Caco-2 (cell line): ENCODE data around the gene ADGRB3. TPM values are rescaled to one million over a fixed set of nuclear protein-coding genes. Genes with fewer than 3 reads are reported as not detected.

Experiments
- BruUV-seq: library from RNA; stranded (reverse); fragments of 400-500 nt; replicated peaks from 2 replicates; lab custom pipeline; 2021; lab: Mats Ljungman, UMichigan
- CTCF ChIA-PET: fragments of 300-600 bp; sonication (Branson Sonifier 250); formaldehyde crosslinking; loops from one replicate; lab custom pipeline; 2022; ENCODE audit warnings: antibody characterized with exemption; lab: Charles Lee
- POLR2A ChIA-PET: fragments of 300-600 bp; sonication (Branson Sonifier 250); formaldehyde crosslinking; loops from one replicate; lab custom pipeline; 2022; ENCODE audit warnings: antibody characterized with exemption; lab: Charles Lee
- DNase-seq, 2 experiments: peaks; one replicate each; pipeline versions ENCODE4 v3.0.0 to v3.0.0-alpha.2; 2020 to 2022
- H3K27me3 ChIP-seq: replicated peaks from 2 replicates; pipeline ENCODE4 v1.6.0; 2011; ENCODE audit warnings: low read length; ENCODE audit not compliant: control insufficient read depth, insufficient read depth
- H3K36me3 ChIP-seq: 2 replicates; pipeline ENCODE4 v1.5.1; 2011; ENCODE audit warnings: low read length; ENCODE audit not compliant: control insufficient read depth, insufficient read depth
- H3K4me1 ChIP-seq: fragments of 250-450 bp; sonication (Bioruptor Pico); 2 replicates; pipeline ENCODE4 v1.5.1; 2020; ENCODE audit warnings: mild to moderate bottlenecking
- H3K4me3 ChIP-seq: 2 replicates; pipeline ENCODE4 v1.5.1; 2011; ENCODE audit warnings: low read depth, mild to moderate bottlenecking, control low read depth, low read length
- H3K9me3 ChIP-seq: fragments of 250-450 bp; sonication (Bioruptor Pico); 2 replicates; pipeline ENCODE4 v1.5.1; 2020; ENCODE audit warnings: mild to moderate bottlenecking, moderate library complexity
- H3K27ac Mint-ChIP-seq: one replicate; pipeline ENCODE4 v1.8.0; 2022; ENCODE audit warnings: mixed read lengths; ENCODE audit not compliant: unreplicated experiment
- H3K27me3 Mint-ChIP-seq: one replicate; pipeline ENCODE4 v1.8.0; 2022; ENCODE audit warnings: mixed read lengths; ENCODE audit not compliant: insufficient read depth, unreplicated experiment
- H3K36me3 Mint-ChIP-seq: one replicate; pipeline ENCODE4 v1.8.0; 2022; ENCODE audit warnings: mild to moderate bottlenecking, mixed read lengths; ENCODE audit not compliant: insufficient read depth, unreplicated experiment
- H3K4me1 Mint-ChIP-seq: one replicate; pipeline ENCODE4 v1.8.0; 2022; ENCODE audit warnings: low read depth, mixed read lengths; ENCODE audit not compliant: unreplicated experiment
- H3K4me3 Mint-ChIP-seq: one replicate; pipeline ENCODE4 v1.8.0; 2022; ENCODE audit warnings: mild to moderate bottlenecking, moderate library complexity, mixed read lengths; ENCODE audit not compliant: unreplicated experiment
- H3K9me3 Mint-ChIP-seq: one replicate; pipeline ENCODE4 v1.8.0; 2022; ENCODE audit warnings: mixed read lengths; ENCODE audit not compliant: unreplicated experiment
- intact Hi-C: fragments of 100-400 bp; cut with micrococcal nuclease; formaldehyde crosslinking; loops from one replicate; pipeline ENCODE4 v1.10.0; 2022; ENCODE audit not compliant: unreplicated experiment
- total RNA-seq: library from RNA; stranded (reverse); gene quantifications from 2 replicates; pipeline ENCODE4 v1.2.3, GENCODE V29; 2022
- TF ChIP-seq, protein P1 (sequence below), 2 experiments: fragments of 200-600 bp in 1 of 2; IDR thresholded peaks; 1 replicate in 1 of 2; 2 replicates in 1 of 2; pipeline versions ENCODE4 v1.5.1 to v1.8.0; 2011 to 2022; ENCODE audit warnings: antibody characterized with exemption in 1 of 2, control low read depth in 1 of 2, inconsistent platforms in 1 of 2, low read depth in 1 of 2, low read length in 1 of 2, mild to moderate bottlenecking in 1 of 2, moderate library complexity in 1 of 2; ENCODE audit not compliant: insufficient read depth in 1 of 2, severe bottlenecking in 1 of 2, unreplicated experiment in 1 of 2

The ADGRB3 gene
- total RNA-seq, 1 experiment from 2014 or later = 0.18 TPM

- Histone ChIP-seq H3K4me3 (no peak overlapping the region), H3K9me3 (no peaks in the 10 kb centered on the region), H3K36me3 (no peaks in the 10 kb centered on the region), H3K27me3 (no peaks in the 10 kb centered on the region), H3K4me1 (no peaks in the 10 kb centered on the region)
- intact Hi-C loops = no loop called here
- CTCF ChIA-PET = no interaction called here
- TF ChIP-seq, protein P1, sequence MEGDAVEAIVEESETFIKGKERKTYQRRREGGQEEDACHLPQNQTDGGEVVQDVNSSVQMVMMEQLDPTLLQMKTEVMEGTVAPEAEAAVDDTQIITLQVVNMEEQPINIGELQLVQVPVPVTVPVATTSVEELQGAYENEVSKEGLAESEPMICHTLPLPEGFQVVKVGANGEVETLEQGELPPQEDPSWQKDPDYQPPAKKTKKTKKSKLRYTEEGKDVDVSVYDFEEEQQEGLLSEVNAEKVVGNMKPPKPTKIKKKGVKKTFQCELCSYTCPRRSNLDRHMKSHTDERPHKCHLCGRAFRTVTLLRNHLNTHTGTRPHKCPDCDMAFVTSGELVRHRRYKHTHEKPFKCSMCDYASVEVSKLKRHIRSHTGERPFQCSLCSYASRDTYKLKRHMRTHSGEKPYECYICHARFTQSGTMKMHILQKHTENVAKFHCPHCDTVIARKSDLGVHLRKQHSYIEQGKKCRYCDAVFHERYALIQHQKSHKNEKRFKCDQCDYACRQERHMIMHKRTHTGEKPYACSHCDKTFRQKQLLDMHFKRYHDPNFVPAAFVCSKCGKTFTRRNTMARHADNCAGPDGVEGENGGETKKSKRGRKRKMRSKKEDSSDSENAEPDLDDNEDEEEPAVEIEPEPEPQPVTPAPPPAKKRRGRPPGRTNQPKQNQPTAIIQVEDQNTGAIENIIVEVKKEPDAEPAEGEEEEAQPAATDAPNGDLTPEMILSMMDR (IDR thresholded peaks at IDR 0.05; ENCODE audit: insufficient read depth in 1 of 2, low read depth in 1 of 2, low read length in 1 of 2, severe bottlenecking in 1 of 2, unreplicated experiment in 1 of 2) = no peak
- no TSS peak for BruUV-seq
- Mint-ChIP-seq H3K36me3 (no peaks in the 10 kb centered on the region), H3K27me3 (no peaks in the 10 kb centered on the region), H3K4me3 (no peak overlapping the region), H3K27ac (no peak overlapping the region), H3K9me3 (peaks cover 12% of the 10 kb centered on the region), H3K4me1 (peaks cover 10% of the 10 kb centered on the region)
- no peak for DNase-seq
- POLR2A ChIA-PET = no interaction called here
These were observed 372.7 kb downstream of the ADGRB3 start for GRCh38 chr6:69007781-69008180.

GRCh38 chr6:69012211-69012610 lies 377.1 kb downstream of the ADGRB3 start:
- TF ChIP-seq, protein P1 (IDR thresholded peaks at IDR 0.05; ENCODE audit: insufficient read depth in 1 of 2, low read depth in 1 of 2, low read length in 1 of 2, severe bottlenecking in 1 of 2, unreplicated experiment in 1 of 2) = no peak
- Mint-ChIP-seq H3K9me3 (peaks cover 6% of the 10 kb centered on the region), H3K4me3 (no peak overlapping the region), H3K27ac (no peak overlapping the region), H3K36me3 (no peaks in the 10 kb centered on the region), H3K27me3 (no peaks in the 10 kb centered on the region), H3K4me1 (peaks cover 5% of the 10 kb centered on the region)
- no peaks in the 10 kb centered on the region for H3K9me3 ChIP-seq
- ChIA-PET CTCF (no interaction called here), POLR2A (no interaction called here)
- intact Hi-C loops = no loop called here
- BruUV-seq = no TSS peak
- no peak for DNase-seq
- no peak overlapping the region for H3K4me3 ChIP-seq
- H3K27me3 ChIP-seq = no peaks in the 10 kb centered on the region
- no peaks in the 10 kb centered on the region for H3K4me1 ChIP-seq
- no peaks in the 10 kb centered on the region for H3K36me3 ChIP-seq

GRCh38 chr6:69012876-69013275 lies 377.8 kb downstream of the ADGRB3 start:
- no TSS peak for BruUV-seq
- H3K4me3 ChIP-seq = no peak overlapping the region
- CTCF ChIA-PET = no interaction called here
- no peaks in the 10 kb centered on the region for H3K27me3 ChIP-seq
- no peaks in the 10 kb centered on the region for H3K27me3 Mint-ChIP-seq
- H3K4me3 Mint-ChIP-seq = no peak overlapping the region
- no peaks in the 10 kb centered on the region for H3K36me3 ChIP-seq
- no peaks in the 10 kb centered on the region for H3K9me3 Mint-ChIP-seq
- no peaks in the 10 kb centered on the region for H3K9me3 ChIP-seq
- H3K4me1 Mint-ChIP-seq = no peaks in the 10 kb centered on the region
- POLR2A ChIA-PET = no interaction called here
- intact Hi-C loops = no loop called here
- H3K36me3 Mint-ChIP-seq = no peaks in the 10 kb centered on the region
- H3K4me1 ChIP-seq = no peaks in the 10 kb centered on the region
- TF ChIP-seq, protein P1 (IDR thresholded peaks at IDR 0.05; ENCODE audit: insufficient read depth in 1 of 2, low read depth in 1 of 2, low read length in 1 of 2, severe bottlenecking in 1 of 2, unreplicated experiment in 1 of 2) = no peak
- H3K27ac Mint-ChIP-seq = no peak overlapping the region
- no peak for DNase-seq
